Left hindlimb (tissue), 1 donor: ENCODE data around the gene PAXX.

Experiments used
- DNase-seq: peaks from one replicate; pipeline ENCODE4 v3.0.0-alpha.2; 2018

Gene PAXX

DNA sequence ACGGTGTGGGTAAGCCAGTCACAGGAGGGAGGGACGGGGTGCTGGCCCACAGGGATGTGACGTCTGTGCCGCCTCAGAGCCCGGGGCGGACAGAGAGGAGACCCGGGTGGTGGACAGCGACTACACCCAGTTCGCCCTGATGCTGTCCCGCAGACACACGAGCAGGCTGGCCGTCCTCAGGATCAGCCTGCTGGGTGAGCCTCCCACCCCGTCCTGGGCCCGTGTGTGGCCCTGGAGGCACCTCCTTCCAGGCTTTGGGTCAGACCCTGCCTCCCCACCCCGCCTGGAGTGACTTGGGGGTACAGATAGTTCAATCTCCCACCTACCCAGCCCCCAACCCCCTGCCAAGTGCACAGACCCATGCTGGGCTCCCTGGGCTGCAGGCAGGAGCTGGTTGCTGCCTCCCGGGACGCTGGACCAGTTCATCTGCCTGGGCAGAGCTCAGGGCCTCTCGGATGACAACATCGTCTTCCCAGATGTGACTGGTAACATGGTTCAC, 38.4 kb upstream of the PAXX start:
- DNase-seq = no peak

- DNase-seq = no peak
Observed at GRCh38 chr9:136954270-136955083, 37.7 kb upstream of the PAXX start.

- DNase-seq = no peak
Observed at GRCh38 chr9:136955202-136955942, 36.9 kb upstream of the PAXX start.

- no peak for DNase-seq
Observed at GRCh38 chr9:136955943-136956335, 36.3 kb upstream of the PAXX start.

DNA sequence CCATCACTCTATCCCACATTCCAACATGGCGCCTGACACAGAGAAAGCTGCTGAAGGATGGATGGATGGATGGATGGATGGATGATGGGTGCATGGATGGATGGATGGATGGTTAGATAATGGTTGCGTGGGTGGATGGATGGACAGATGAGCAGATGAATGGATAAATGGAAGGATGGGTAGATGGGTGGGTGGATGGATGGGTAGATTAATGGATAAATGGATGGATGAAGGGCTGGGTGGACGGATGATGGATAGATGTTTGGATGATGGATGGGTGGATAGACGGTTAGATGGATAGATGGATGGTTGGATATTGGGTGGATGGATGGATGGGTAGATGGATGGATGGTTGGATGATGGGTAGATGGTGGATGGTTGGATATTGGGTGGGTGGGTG, 35.6 kb upstream of the PAXX start:
- no peak for DNase-seq

- DNase-seq = no peak
Observed at GRCh38 chr9:136957461-136957860, 34.8 kb upstream of the PAXX start.

GRCh38 chr9:136957901-136958300, 34.3 kb upstream of the PAXX start:
- no peak for DNase-seq

GRCh38 chr9:136958473-136958872, 33.7 kb upstream of the PAXX start:
- no peak for DNase-seq

- no peak for DNase-seq
Observed at GRCh38 chr9:136958898-136959850, 33.0 kb upstream of the PAXX start.

- no peak for DNase-seq
Observed at GRCh38 chr9:136960212-136960937, 31.8 kb upstream of the PAXX start.

DNA sequence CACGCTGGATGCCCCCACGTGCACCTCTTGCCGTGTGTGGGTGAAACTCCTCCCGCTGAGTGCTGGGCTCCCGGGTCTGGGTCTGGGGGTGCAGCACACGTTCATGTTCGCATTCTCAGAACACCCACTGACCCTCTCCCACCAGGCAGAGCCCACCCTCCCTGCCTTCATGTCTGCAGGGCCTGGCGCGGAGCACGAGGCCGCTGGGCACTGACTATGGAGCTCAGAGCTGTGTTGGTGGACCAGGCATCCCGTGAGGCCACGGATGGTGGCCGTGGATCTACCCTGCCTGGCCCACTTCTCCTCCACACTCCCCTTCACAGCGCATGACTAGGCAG, 31.3 kb upstream of the PAXX start:
- no peak for DNase-seq

- DNase-seq = no peak
Observed at GRCh38 chr9:136961279-136962065, 30.8 kb upstream of the PAXX start.

DNA sequence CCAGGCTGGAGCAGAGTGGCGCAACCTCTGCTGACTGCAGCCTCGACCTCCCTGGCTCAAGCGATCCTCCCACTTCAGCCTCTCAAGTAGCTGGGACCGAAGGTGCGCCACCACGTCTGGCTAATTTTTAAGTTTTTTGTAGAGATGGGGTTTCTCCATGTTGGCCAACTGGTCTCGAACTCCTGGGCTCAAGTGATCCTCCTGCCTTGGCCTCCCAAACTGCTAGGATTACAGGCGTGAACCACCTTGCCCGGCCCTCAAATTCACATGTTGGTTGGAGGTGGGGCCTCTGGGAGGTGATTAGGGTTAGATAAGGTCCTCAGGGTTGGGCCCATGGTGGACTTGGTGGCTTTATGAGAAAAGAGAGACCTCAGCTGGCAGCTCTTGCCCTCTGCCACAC, 30.1 kb upstream of the PAXX start:
- no peak for DNase-seq

- DNase-seq = no peak
Observed at GRCh38 chr9:136962701-136963248, 29.4 kb upstream of the PAXX start.

GRCh38 chr9:136963341-136963740, 28.9 kb upstream of the PAXX start:
- DNase-seq = no peak

DNA sequence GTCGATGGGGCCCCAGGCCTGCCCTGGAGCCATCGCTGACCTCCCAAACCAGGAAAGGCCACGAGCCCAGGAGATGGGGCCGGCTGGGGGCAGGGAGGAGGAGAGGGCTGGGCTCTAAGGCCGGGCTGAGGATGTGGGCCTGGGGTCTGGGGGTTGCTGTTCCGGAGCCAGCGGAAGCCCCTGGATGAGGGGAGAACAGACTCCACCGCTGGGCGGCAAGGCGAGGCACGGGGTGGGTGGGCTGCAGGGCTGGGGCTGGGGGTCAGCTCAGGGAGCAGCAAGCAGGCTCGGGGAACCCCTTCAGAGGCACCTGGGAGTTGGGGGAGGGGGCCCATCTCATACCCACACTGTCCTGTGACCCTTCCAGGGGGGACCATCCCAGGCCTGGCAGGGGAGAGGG, 28.5 kb upstream of the PAXX start:
- DNase-seq = no peak

GRCh38 chr9:136964171-136964689, 28.0 kb upstream of the PAXX start:
- no peak for DNase-seq

GRCh38 chr9:136964833-136965422, 27.3 kb upstream of the PAXX start:
- DNase-seq = no peak

DNA sequence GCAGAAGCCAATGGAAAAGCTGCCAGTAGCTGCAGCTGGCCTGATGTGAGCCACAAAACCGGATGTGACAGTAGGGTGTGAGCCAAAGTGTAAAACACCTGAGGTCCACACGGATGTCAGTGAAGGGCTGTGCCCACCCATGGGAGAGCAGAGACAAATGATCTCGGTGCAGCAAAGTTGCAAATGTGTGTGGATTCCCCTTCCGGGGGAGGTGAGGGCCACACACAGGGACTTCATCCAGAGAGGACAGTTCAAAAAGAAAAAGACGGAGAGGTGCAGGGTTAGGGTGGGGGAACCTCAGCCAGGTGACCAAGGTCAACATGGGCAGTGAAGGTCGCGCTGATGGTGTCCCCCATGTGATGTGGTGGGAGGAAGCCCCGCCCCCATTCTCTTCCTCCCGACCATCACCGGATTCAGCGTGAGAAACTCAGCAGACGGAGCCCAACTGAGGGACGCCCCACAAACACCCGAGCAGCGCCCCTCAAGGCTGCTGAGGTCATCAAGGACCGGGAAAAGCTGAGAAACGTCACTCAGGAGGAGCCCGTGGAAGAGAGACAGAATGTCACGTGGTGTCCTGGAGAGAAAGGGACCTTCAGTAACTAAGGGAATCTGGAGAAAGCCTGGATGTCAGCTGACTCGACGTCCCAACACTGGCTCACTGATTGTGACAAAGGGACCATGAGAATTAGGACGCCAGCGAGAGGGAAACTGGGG, 26.3 kb upstream of the PAXX start:
- DNase-seq = no peak
